DOHH2 (cell line): ENCODE data around the gene RGS2.
A peak's percentile ranks its signal among the peaks of the same experiment; 100 is the strongest.

Source experiments
- H3F3A ChIP-seq: fragments of 200-600 bp; sonication (generic), shearing (Covaris generic); 2 replicates; pipeline ENCODE4 v1.6.0; 2016; ENCODE audit warnings: antibody characterized with exemption, mild to moderate bottlenecking; ENCODE audit not compliant: control insufficient read depth, insufficient read depth
- H3K27ac ChIP-seq: fragments of 200-600 bp; sonication (generic); 2 replicates; pipeline ENCODE4 v1.5.1; 2014; ENCODE audit warnings: low read depth, mild to moderate bottlenecking, low read length, moderate library complexity
- H3K27me3 ChIP-seq: fragments of 200-600 bp; sonication (generic); 2 replicates; pipeline ENCODE4 v1.6.1; 2014; ENCODE audit warnings: mild to moderate bottlenecking, low read length, mixed read lengths; ENCODE audit not compliant: control insufficient read depth
- H3K36me3 ChIP-seq: fragments of 200-600 bp; sonication (generic); 2 replicates; pipeline ENCODE4 v1.6.1; 2014; ENCODE audit warnings: mild to moderate bottlenecking, low read length, moderate library complexity, mixed read lengths; ENCODE audit not compliant: control insufficient read depth
- H3K4me1 ChIP-seq: fragments of 200-600 bp; sonication (generic); 2 replicates; pipeline ENCODE4 v1.6.1; 2014; ENCODE audit warnings: mild to moderate bottlenecking, low read length, mixed read lengths; ENCODE audit not compliant: control insufficient read depth
- H3K4me2 ChIP-seq: fragments of 200-600 bp; sonication (generic); 2 replicates; pipeline ENCODE4 v1.6.0; 2014; ENCODE audit warnings: mild to moderate bottlenecking, low read length, moderate library complexity
- H3K4me3 ChIP-seq: fragments of 200-600 bp; sonication (generic); 2 replicates; pipeline ENCODE4 v1.5.1; 2014; ENCODE audit warnings: mild to moderate bottlenecking, low read length, mixed read lengths
- H3K79me2 ChIP-seq: fragments of 200-600 bp; sonication (generic); 2 replicates; pipeline ENCODE4 v1.6.1; 2014; ENCODE audit warnings: mild to moderate bottlenecking, low read length, mixed read lengths; ENCODE audit not compliant: control insufficient read depth
- H3K9me2 ChIP-seq: fragments of 200-600 bp; sonication (generic); replicated peaks from 2 replicates; pipeline ENCODE4 v1.6.1; 2014; ENCODE audit warnings: mild to moderate bottlenecking, low read length, mixed read lengths; ENCODE audit not compliant: control insufficient read depth
- H3K9me3 ChIP-seq: fragments of 200-600 bp; sonication (generic); 2 replicates; pipeline ENCODE4 v1.6.1; 2014; ENCODE audit warnings: antibody characterized with exemption, low read length, mixed read lengths; ENCODE audit not compliant: control insufficient read depth, insufficient read depth
- H4K20me1 ChIP-seq: fragments of 200-600 bp; sonication (generic); 2 replicates; pipeline ENCODE4 v1.6.0; 2014; ENCODE audit warnings: low read depth, mild to moderate bottlenecking, antibody characterized with exemption, low read length, moderate library complexity; ENCODE audit not compliant: control insufficient read depth, insufficient read depth
- EZH2phosphoT487 ChIP-seq: fragments of 200-600 bp; sonication (generic); IDR thresholded peaks from 2 replicates; pipeline ENCODE4 v1.6.1; 2017; ENCODE audit warnings: borderline replicate concordance, mild to moderate bottlenecking, antibody characterized with exemption, low read length, moderate library complexity, mixed read lengths
- TF ChIP-seq, protein P1 (sequence below): fragments of 200-600 bp; sonication (generic); IDR thresholded peaks from one replicate; pipeline ENCODE4 v1.5.1; 2014; ENCODE audit warnings: antibody characterized with exemption, mild to moderate bottlenecking, low read depth, low read length; ENCODE audit not compliant: poor library complexity, severe bottlenecking

RGS2 gene

DNA sequence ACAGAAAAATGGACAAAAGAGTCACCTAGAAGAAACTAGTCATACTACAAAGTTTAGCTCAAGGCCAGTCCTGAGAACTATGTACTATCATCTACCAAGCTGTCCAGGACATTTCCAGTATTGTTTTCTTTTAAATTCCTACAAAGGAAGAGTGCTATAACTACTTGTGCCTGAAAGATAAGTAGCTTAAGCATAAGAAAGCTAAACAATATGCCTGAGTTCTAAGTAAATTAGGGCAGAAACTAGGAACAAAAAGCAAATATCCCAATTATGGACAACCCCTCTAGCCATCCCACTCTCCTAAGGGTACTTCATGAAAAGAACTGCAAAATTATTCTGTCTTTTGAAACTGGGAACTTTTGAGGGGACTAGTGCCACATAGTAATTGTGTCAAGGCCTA lies 5.3 kb upstream of the RGS2 start:
- Histone ChIP-seq H3K4me2 (no peak overlapping the region), H3K36me3 (no peaks in the 10 kb centered on the region), H3K4me3 (no peak overlapping the region), H3K27me3 (no peaks in the 10 kb centered on the region), H3K9me2 (no peaks in the 10 kb centered on the region), H3F3A (peaks cover 20% of the 10 kb centered on the region), H3K79me2 (no peaks in the 10 kb centered on the region), H4K20me1 (no peaks in the 10 kb centered on the region), H3K4me1 (peaks cover 27% of the 10 kb centered on the region), H3K27ac (no peak overlapping the region), H3K9me3 (no peaks in the 10 kb centered on the region)
- TF ChIP-seq EZH2phosphoT487, result no peak
- TF ChIP-seq, protein P1, sequence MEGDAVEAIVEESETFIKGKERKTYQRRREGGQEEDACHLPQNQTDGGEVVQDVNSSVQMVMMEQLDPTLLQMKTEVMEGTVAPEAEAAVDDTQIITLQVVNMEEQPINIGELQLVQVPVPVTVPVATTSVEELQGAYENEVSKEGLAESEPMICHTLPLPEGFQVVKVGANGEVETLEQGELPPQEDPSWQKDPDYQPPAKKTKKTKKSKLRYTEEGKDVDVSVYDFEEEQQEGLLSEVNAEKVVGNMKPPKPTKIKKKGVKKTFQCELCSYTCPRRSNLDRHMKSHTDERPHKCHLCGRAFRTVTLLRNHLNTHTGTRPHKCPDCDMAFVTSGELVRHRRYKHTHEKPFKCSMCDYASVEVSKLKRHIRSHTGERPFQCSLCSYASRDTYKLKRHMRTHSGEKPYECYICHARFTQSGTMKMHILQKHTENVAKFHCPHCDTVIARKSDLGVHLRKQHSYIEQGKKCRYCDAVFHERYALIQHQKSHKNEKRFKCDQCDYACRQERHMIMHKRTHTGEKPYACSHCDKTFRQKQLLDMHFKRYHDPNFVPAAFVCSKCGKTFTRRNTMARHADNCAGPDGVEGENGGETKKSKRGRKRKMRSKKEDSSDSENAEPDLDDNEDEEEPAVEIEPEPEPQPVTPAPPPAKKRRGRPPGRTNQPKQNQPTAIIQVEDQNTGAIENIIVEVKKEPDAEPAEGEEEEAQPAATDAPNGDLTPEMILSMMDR, result no peak

DNA sequence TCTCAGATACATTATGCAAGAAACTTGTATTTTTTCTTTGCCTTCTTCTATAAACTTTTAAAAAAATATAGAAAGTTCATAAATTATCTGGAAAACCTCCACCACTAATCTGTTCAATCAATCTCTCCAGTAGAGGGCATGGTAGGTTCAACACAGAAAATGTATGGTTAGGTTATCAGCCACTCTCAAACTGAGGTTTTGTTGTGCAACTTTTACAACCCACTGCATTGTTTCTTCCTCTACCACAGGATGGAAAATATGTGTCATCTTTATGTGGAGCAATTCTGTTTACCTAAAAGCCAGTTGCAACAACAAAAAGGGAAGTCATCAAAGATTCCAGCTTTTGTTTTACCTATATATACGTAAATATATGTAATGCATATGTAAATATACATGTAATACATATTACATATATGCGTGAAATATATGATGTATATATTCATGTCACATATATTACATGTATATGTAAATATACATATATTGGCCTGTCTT lies 3.0 kb upstream of the RGS2 start:
- Histone ChIP-seq H3K27me3 (no peaks in the 10 kb centered on the region), H3K79me2 (peaks cover 16% of the 10 kb centered on the region), H3K4me3 (no peak overlapping the region), H4K20me1 (0 out of 2 replicates have a peak, but pooled peaks cover 8% of the 10 kb centered on the region), H3K36me3 (peaks cover 15% of the 10 kb centered on the region), H3F3A (peaks cover 20% of the 10 kb centered on the region), H3K4me2 (peak overlapping the region; percentile 85; the same call in 1 of the 2 replicates), H3K9me3 (no peaks in the 10 kb centered on the region), H3K4me1 (peaks cover 42% of the 10 kb centered on the region), H3K9me2 (no peaks in the 10 kb centered on the region), H3K27ac (peak overlapping the region; percentile 83; the same call in 1 of the 2 replicates)
- TF ChIP-seq, protein P1, result peak; percentile 55
- no peak for TF ChIP-seq EZH2phosphoT487

DNA sequence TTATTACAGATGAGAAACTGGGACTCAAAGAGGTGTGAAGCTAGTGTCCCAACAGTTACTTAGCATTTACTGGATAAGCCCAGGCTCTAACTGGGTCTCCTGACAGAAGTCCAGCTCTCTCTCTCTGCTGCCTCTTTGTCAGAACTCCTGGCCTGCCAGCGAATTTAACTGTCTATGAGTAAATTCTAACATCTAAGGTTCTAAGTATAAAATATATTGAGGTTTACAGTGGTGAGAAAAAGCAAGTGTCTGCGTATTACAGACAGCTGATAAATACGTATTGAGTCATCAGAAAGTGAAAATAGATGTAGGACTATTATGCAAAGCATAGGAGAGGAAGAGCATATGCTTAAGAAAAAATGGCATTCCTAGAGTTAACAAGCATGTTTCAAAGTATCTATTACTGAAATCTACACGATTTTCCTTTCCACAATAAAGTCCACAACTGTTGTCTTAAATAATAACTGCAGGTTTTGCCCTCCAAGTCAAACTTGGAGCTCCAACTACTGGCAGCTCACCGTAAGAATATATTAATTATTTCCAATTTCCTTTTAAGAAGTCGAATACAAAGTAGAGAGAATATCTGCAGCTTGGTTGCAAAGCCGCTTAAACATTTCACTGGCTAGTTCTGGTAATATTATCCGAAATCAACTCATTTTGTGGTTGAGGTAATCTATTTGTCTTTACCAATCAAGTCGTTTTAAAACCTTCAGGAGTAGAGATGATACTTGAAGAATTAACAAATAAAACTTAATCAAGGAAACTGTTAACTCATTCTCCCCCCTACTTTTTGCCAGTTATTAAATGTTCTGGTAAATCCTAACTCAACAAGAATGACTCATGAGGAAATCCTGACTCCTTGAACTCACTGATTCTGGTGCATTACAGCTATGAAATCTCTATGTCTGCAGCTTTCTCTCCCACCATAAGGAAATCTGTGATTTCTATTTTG lies 1.4 kb upstream of the RGS2 start:
- TF ChIP-seq EZH2phosphoT487, result no peak
- TF ChIP-seq, protein P1, result peak; percentile 64

More for the DNA sequence above, 1.4 kb upstream of the RGS2 start:
- Histone ChIP-seq H3K36me3 (peaks cover 25% of the 10 kb centered on the region), H3K4me1 (peaks cover 48% of the 10 kb centered on the region), H3K9me2 (no peaks in the 10 kb centered on the region), H3F3A (peaks cover 21% of the 10 kb centered on the region), H3K27ac (peak overlapping the region; percentile 83), H3K4me3 (peak overlapping the region; percentile 92), H3K4me2 (peak overlapping the region; percentile 85), H3K27me3 (no peaks in the 10 kb centered on the region), H4K20me1 (0 out of 2 replicates have a peak, but pooled peaks cover 8% of the 10 kb centered on the region), H3K79me2 (peaks cover 16% of the 10 kb centered on the region), H3K9me3 (no peaks in the 10 kb centered on the region)
